ENCODE results near the gene PRDM16.

PRDM16 gene

GRCh38 chr1:3038113-3038551 lies 30.9 kb upstream of the PRDM16 start:
- H3K9me3 ChIP-seq (ENCODE audit: control insufficient read depth, insufficient read depth, low read depth, low read length), result no peaks in the 10 kb centered on the region
- no peak overlapping the region for H3K4me3 ChIP-seq (ENCODE audit: low read depth, low read length)
- H3K4me1 ChIP-seq (ENCODE audit: control insufficient read depth, insufficient read depth, low read length), result no peaks in the 10 kb centered on the region
- no peak for TF ChIP-seq SP7 (tag by site-specific recombination; IDR thresholded peaks at IDR 0.05)
- TF ChIP-seq, protein P1, sequence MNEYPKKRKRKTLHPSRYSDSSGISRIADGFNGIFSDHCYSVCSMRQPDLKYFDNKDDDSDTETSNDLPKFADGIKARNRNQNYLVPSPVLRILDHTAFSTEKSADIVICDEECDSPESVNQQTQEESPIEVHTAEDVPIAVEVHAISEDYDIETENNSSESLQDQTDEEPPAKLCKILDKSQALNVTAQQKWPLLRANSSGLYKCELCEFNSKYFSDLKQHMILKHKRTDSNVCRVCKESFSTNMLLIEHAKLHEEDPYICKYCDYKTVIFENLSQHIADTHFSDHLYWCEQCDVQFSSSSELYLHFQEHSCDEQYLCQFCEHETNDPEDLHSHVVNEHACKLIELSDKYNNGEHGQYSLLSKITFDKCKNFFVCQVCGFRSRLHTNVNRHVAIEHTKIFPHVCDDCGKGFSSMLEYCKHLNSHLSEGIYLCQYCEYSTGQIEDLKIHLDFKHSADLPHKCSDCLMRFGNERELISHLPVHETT (tag by site-specific recombination; IDR thresholded peaks at IDR 0.05), result no peak
- no peak for TF ChIP-seq ZBTB49 (tag by site-specific recombination; IDR thresholded peaks at IDR 0.05; ENCODE audit: low read depth)
- TF ChIP-seq HOXA7 (CRISPR knock-in tag; IDR thresholded peaks at IDR 0.05; ENCODE audit: borderline replicate concordance), result no peak
- no peak for TF ChIP-seq ZSCAN30 (tag by site-specific recombination; IDR thresholded peaks at IDR 0.05)
- no peak for TF ChIP-seq GLI4 (tag by site-specific recombination; IDR thresholded peaks at IDR 0.05)
- no peak for TF ChIP-seq ZNF324 (tag by site-specific recombination; IDR thresholded peaks at IDR 0.05)
- TF ChIP-seq ZNF501 (tag by site-specific recombination; IDR thresholded peaks at IDR 0.05), result no peak
- TF ChIP-seq ZNF768 (tag by site-specific recombination; IDR thresholded peaks at IDR 0.05), result no peak
- no peak for TF ChIP-seq ZNF302 (tag by site-specific recombination; IDR thresholded peaks at IDR 0.05; ENCODE audit: low read depth)
- TF ChIP-seq ZSCAN23 (tag by site-specific recombination; IDR thresholded peaks at IDR 0.05), result no peak
- TF ChIP-seq ZNF449 (tag by site-specific recombination; IDR thresholded peaks at IDR 0.05), result no peak
- no peak for TF ChIP-seq ZNF777 (tag by site-specific recombination; IDR thresholded peaks at IDR 0.05; ENCODE audit: borderline replicate concordance)
- TF ChIP-seq ZNF626 (tag by site-specific recombination; IDR thresholded peaks at IDR 0.05), result no peak
- no peak overlapping the region for H3K27ac ChIP-seq (ENCODE audit: extremely low read depth, low read depth, low read length)
- ChIA-PET POLR2A (no interaction called here), CTCF (no interaction called here)
- no peaks in the 10 kb centered on the region for H3K36me3 ChIP-seq (ENCODE audit: control insufficient read depth in 2 of 2, insufficient read depth in 1 of 2, low read length in 2 of 2)

DNA sequence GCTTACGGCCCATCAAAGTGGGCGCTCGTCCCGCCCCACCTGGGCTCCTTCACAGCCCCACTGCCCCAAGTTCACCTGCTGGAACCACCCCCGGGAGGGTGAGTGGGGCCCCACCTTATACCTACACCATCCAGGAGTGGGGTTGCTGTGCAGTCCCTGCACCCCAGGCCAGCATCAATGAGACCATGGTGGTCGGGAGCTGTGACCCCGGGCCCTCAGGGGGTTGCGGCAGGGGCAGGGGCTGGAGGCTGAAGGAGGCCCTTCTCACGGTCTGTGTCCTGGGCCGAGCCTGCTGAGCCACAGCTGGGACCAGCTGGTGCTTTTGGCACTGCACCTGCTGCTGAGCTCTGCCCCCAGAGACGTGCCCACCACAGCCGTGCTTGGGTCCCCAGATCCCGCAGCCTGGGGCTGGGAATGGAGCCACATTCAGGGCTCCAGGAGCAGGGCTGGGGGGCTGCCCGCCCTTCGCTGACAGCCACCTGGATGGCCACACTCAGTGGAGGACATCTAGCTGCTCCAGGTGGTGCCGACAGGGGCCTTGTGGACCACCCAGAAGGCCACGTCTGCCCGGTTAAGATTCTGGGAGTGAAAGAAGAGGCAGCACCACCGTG lies 30.3 kb upstream of the PRDM16 start:
- Histone ChIP-seq H3K4me3 (ENCODE audit: low read depth, low read length) (no peak overlapping the region), H3K36me3 (ENCODE audit: control insufficient read depth in 2 of 2, insufficient read depth in 1 of 2, low read length in 2 of 2) (no peaks in the 10 kb centered on the region), H3K4me1 (ENCODE audit: control insufficient read depth, insufficient read depth, low read length) (no peaks in the 10 kb centered on the region), H3K27ac (ENCODE audit: extremely low read depth, low read depth, low read length) (no peak overlapping the region), H3K9me3 (ENCODE audit: control insufficient read depth, insufficient read depth, low read depth, low read length) (no peaks in the 10 kb centered on the region)
- no peak for TF ChIP-seq OVOL3 (tag by site-specific recombination; IDR thresholded peaks at IDR 0.05)
- TF ChIP-seq PRDM1 (tag by site-specific recombination; IDR thresholded peaks at IDR 0.05), result no peak
- TF ChIP-seq ZNF248 (tag by site-specific recombination; IDR thresholded peaks at IDR 0.05), result no peak
- TF ChIP-seq, protein P2, sequence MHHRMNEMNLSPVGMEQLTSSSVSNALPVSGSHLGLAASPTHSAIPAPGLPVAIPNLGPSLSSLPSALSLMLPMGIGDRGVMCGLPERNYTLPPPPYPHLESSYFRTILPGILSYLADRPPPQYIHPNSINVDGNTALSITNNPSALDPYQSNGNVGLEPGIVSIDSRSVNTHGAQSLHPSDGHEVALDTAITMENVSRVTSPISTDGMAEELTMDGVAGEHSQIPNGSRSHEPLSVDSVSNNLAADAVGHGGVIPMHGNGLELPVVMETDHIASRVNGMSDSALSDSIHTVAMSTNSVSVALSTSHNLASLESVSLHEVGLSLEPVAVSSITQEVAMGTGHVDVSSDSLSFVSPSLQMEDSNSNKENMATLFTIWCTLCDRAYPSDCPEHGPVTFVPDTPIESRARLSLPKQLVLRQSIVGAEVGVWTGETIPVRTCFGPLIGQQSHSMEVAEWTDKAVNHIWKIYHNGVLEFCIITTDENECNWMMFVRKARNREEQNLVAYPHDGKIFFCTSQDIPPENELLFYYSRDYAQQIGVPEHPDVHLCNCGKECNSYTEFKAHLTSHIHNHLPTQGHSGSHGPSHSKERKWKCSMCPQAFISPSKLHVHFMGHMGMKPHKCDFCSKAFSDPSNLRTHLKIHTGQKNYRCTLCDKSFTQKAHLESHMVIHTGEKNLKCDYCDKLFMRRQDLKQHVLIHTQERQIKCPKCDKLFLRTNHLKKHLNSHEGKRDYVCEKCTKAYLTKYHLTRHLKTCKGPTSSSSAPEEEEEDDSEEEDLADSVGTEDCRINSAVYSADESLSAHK (tag by site-specific recombination; IDR thresholded peaks at IDR 0.05), result no peak
- no peak for TF ChIP-seq RBAK (tag by site-specific recombination; IDR thresholded peaks at IDR 0.05)
- no peak for TF ChIP-seq HOXC10 (CRISPR knock-in tag; IDR thresholded peaks at IDR 0.05)
- no peak for TF ChIP-seq ZNF140 (tag by site-specific recombination; IDR thresholded peaks at IDR 0.05)
- TF ChIP-seq ZNF132 (tag by site-specific recombination; IDR thresholded peaks at IDR 0.05; ENCODE audit: borderline replicate concordance), result no peak
- ChIA-PET POLR2A (no interaction called here), CTCF (no interaction called here)
